MG63 (cell line): ENCODE measurements around the gene MSLN. TPM values are rescaled to one million over a fixed set of nuclear protein-coding genes. Genes with fewer than 3 reads are reported as not detected.

ENCODE experiments used
- DNase-seq: peaks from one replicate; pipeline ENCODE4 v3.0.0-alpha.2; 2020
- H3K27me3 ChIP-seq: fragments of 250-450 bp; sonication (Bioruptor Pico); 2 replicates; pipeline ENCODE4 v1.5.1; 2020; ENCODE audit warnings: mild to moderate bottlenecking, moderate library complexity
- H3K36me3 ChIP-seq: fragments of 250-450 bp; sonication (Bioruptor Pico); 2 replicates; pipeline ENCODE4 v1.5.1; 2020; ENCODE audit warnings: mild to moderate bottlenecking, moderate library complexity
- H3K4me3 ChIP-seq: fragments of 250-450 bp; sonication (Bioruptor Pico); 2 replicates; pipeline ENCODE4 v1.5.1; 2020; ENCODE audit warnings: mild to moderate bottlenecking, moderate library complexity
- H3K9me3 ChIP-seq: fragments of 250-450 bp; sonication (Bioruptor Pico); 2 replicates; pipeline ENCODE4 v1.5.1; 2020; ENCODE audit warnings: mild to moderate bottlenecking, moderate library complexity
- total RNA-seq: library from RNA; depleted of rRNA; stranded (reverse); fragments of >200 nt; shearing (Covaris generic); gene quantifications from 2 replicates; pipeline ENCODE4 v1.2.3, GENCODE V29; 2014; ENCODE audit warnings: low replicate concordance; rRNA removed

Gene MSLN
- total RNA-seq, 1 experiment from 2014 or later, result not detected

DNA sequence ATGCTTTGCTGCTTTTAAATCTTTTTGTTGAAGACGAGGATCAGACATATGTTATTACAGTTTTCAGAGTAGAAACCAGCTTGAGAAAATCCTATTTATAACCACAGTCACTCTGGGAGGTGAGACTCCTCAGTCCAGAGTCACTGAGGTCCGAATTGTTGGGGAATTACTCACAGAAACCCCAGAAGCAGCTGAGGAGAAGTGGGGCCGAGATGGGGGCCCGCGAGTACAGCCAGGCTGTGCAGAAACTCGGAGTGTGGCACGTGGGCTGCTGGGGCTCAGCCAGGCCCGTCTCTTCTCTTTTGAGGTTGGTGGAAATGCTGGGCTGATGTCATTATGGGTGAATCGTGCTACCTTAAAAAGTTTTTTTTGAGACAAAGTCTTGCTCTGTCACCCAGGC lies 54.4 kb downstream of the MSLN start:
- Histone ChIP-seq H3K4me3 (no peak overlapping the region), H3K27me3 (peaks cover 18% of the 10 kb centered on the region), H3K9me3 (no peaks in the 10 kb centered on the region), H3K36me3 (no peaks in the 10 kb centered on the region)
- no peak for DNase-seq

DNA sequence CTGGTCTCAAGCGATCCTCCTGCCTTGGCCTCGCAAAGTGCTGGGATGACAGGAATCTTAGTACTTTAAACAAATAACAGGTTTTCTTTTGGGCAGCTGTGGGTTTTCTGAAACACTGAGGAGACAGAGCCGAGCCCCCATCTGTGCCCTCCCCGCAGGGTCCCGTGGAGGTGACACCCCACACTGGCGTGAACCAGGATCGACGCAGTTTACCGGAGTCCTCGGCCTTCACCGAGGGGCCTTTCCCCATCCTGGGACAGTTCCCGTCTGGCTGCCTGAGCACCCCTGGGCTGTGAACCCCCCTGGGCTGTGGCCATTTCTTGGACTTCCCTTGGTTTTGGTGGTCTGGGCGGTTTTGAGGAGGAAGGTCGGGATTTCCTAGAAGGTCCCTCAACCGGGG lies 55.3 kb downstream of the MSLN start:
- DNase-seq, result no peak
- H3K4me3 ChIP-seq, result no peak overlapping the region
- H3K36me3 ChIP-seq, result no peaks in the 10 kb centered on the region
- no peaks in the 10 kb centered on the region for H3K9me3 ChIP-seq
- H3K27me3 ChIP-seq, result peaks cover 20% of the 10 kb centered on the region

DNA sequence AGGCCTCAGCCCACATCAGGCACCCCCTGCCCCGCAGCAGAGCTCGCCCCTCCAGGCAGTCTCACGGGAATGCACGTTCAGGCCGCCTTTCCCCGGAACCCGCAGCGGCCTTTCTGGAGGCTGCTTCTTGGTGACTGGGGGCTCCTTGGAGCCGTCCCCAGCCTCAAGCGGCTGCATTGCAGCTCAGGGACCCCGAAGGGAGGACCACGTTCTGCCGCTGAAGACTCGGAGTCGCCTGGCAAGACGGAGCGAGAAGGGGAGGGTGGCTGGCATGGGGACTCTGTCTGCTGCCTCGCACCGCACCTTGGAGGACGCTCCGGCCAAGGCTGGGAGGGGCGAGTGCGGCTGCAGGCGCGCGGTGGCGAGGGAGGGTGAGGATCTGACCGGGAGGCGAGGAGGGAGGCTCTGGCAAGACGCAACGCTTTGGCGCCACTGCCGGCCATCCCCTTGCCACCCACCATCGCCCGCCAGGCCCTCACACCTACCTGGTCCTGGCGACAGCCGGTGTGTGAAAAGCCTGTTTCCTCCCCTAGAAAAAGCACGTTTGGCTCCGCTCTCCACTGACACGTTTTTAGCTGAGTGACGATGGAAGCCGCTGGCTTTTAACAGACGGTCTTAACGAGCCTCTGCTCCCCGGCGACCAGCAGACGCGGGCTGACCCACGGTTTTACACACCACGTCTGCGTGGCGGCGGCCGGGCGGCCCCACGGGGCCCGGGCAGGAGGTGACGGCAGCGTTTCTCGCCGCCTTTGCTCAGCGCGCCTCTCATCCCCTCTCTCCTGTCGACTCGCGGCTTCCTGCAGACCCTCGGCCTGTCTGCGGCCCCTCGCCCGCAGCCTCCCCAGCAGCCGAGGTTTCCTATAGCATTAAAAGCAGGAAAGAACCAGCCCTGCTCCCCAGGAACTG lies 56.7 kb downstream of the MSLN start:
- Histone ChIP-seq H3K9me3 (no peaks in the 10 kb centered on the region), H3K36me3 (no peaks in the 10 kb centered on the region), H3K4me3 (no peak overlapping the region), H3K27me3 (peaks cover 22% of the 10 kb centered on the region)
- no peak for DNase-seq

DNA sequence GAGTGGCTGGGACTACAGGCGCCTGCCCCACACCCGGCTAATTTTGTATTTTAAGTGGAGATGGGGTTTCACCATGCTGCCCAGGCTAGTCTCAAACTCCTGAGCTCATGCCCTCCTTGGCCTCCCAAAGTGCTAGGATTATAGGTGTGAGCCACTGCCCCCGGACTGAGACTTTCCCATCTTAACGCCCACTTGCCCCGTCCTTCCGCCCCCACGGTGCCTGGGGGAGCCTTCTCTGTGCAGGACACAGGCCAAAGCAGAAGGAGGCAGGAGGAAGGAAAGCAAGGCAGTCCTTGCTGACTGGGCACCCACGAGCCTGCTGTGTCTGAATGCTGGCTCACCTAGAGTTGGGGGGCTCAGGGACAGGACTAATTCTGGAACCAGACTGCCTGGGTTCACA lies 57.6 kb downstream of the MSLN start:
- H3K9me3 ChIP-seq, result no peaks in the 10 kb centered on the region
- DNase-seq, result no peak
- peaks cover 22% of the 10 kb centered on the region for H3K27me3 ChIP-seq
- H3K36me3 ChIP-seq, result no peaks in the 10 kb centered on the region
- no peak overlapping the region for H3K4me3 ChIP-seq

Other genes starting within 250 kb of the MSLN start
- gene CAPN15, start 233.0 kb upstream of the MSLN start, total RNA-seq, result 42.2 and 55.9 TPM in 2 replicates
- not detected in 2 replicates for gene PRR35, start 200.3 kb upstream of the MSLN start, total RNA-seq
- not detected in 2 replicates for gene NHLRC4, start 193.7 kb upstream of the MSLN start, total RNA-seq
- gene PIGQ, start 190.8 kb upstream of the MSLN start, total RNA-seq, result 13.1 and 31.7 TPM in 2 replicates
- 12.4 and 20.8 TPM in 2 replicates for gene RAB40C, start 170.7 kb upstream of the MSLN start, total RNA-seq
- gene WFIKKN1, start 129.7 kb upstream of the MSLN start, total RNA-seq, result not detected in 2 replicates
- 145 and 183 TPM in 2 replicates for gene METTL26, start 124.4 kb upstream of the MSLN start, total RNA-seq
- gene MCRIP2, start 118.9 kb upstream of the MSLN start, total RNA-seq, result 22.2 and 50.3 TPM in 2 replicates
- gene WDR90, start 111.4 kb upstream of the MSLN start, total RNA-seq, result 6.0 and 17.3 TPM in 2 replicates
- 48.7 and 72.8 TPM in 2 replicates for gene RHOT2, start 92.6 kb upstream of the MSLN start, total RNA-seq
- 0.16 TPM in 1 of 2 replicates, not detected in the other for gene RHBDL1, start 85.1 kb upstream of the MSLN start, total RNA-seq
- 301 and 418 TPM in 2 replicates for gene STUB1, start 80.3 kb upstream of the MSLN start, total RNA-seq
- gene JMJD8, start 76.4 kb upstream of the MSLN start, total RNA-seq, result 15.1 and 66.3 TPM in 2 replicates
- 8.0 and 8.2 TPM in 2 replicates for gene WDR24, start 70.3 kb upstream of the MSLN start, total RNA-seq
- 0.16 and 0.67 TPM in 2 replicates for gene FBXL16, start 54.9 kb upstream of the MSLN start, total RNA-seq
- gene METRN, start 45.6 kb upstream of the MSLN start, total RNA-seq, result 33.7 and 71.7 TPM in 2 replicates
- gene ANTKMT, start 39.6 kb upstream of the MSLN start, total RNA-seq, result 27.0 and 44.0 TPM in 2 replicates
- 0.59 and 4.9 TPM in 2 replicates for gene CCDC78, start 34.3 kb upstream of the MSLN start, total RNA-seq
- 9.4 and 13.3 TPM in 2 replicates for gene HAGHL, start 33.6 kb upstream of the MSLN start, total RNA-seq
- 39.0 and 72.9 TPM in 2 replicates for gene CIAO3, start 19.7 kb upstream of the MSLN start, total RNA-seq
- gene RPUSD1, start 27.6 kb downstream of the MSLN start, total RNA-seq, result 60.9 and 77.3 TPM in 2 replicates
- gene CHTF18, start 27.9 kb downstream of the MSLN start, total RNA-seq, result 18.9 and 22.6 TPM in 2 replicates
- not detected in 2 replicates for gene GNG13, start 40.0 kb downstream of the MSLN start, total RNA-seq
- 8.8 and 11.1 TPM in 2 replicates for gene LMF1, start 210.2 kb downstream of the MSLN start, total RNA-seq
- gene SOX8, start 221.0 kb downstream of the MSLN start, total RNA-seq, result 0.25 TPM in 1 of 2 replicates, not detected in the other